ENCODE measurements around the gene PPEF2. TPM values are rescaled to one million over a fixed set of nuclear protein-coding genes. Genes with fewer than 3 reads are reported as not detected.
"Not testable (repeated sequence)": the region's sequence is repeated elsewhere in the genome, so short reads cannot be mapped to it uniquely, and the experiment has no call there.

Gene PPEF2
- not detected in 2 replicates for total RNA-seq

- DNase-seq (ENCODE audit: low read depth): no peak
Observed at GRCh38 chr4:75902352-75902751, at the start of gene PPEF2. PPEF2 (minus strand) TSS chr4:75902452; CDS start chr4:75896325, 6,127 bp downstream.

GRCh38 chr4:75950213-75950815 is 48.1 kb upstream of the PPEF2 start:
- no peak for DNase-seq (ENCODE audit: low read depth)

GRCh38 chr4:75948822-75949444 is 46.7 kb upstream of the PPEF2 start:
- no peak for DNase-seq (ENCODE audit: low read depth)

GRCh38 chr4:75940692-75941253 is 38.5 kb upstream of the PPEF2 start, which contains the start of gene NAAA:
NAAA (minus strand) TSS chr4:75941013; CDS start chr4:75940949, 64 bp downstream.
- DNase-seq (ENCODE audit: low read depth): peak; percentile 9

GRCh38 chr4:75939890-75940691 is 37.8 kb upstream of the PPEF2 start:
- DNase-seq (ENCODE audit: low read depth): peak; percentile 13

GRCh38 chr4:75935628-75936027 is 33.4 kb upstream of the PPEF2 start:
- DNase-seq (ENCODE audit: low read depth): no peak

- no peak for DNase-seq (ENCODE audit: low read depth)
Observed at GRCh38 chr4:75930152-75930551, 27.9 kb upstream of the PPEF2 start.

GRCh38 chr4:75924916-75925315 is 22.7 kb upstream of the PPEF2 start:
- not testable (repeated sequence) for DNase-seq (ENCODE audit: low read depth)

- DNase-seq (ENCODE audit: low read depth): no peak
Observed at GRCh38 chr4:75924309-75924827, 22.1 kb upstream of the PPEF2 start.

- DNase-seq (ENCODE audit: low read depth): no peak
Observed at GRCh38 chr4:75922588-75922987, 20.3 kb upstream of the PPEF2 start.

- DNase-seq (ENCODE audit: low read depth): no peak
Observed at GRCh38 chr4:75921910-75922309, 19.7 kb upstream of the PPEF2 start.

GRCh38 chr4:75920327-75920726 is 18.1 kb upstream of the PPEF2 start:
- no peak for DNase-seq (ENCODE audit: low read depth)

- DNase-seq (ENCODE audit: low read depth): no peak
Observed at GRCh38 chr4:75919920-75920319, 17.7 kb upstream of the PPEF2 start.

GRCh38 chr4:75916091-75916661 is 13.9 kb upstream of the PPEF2 start:
- DNase-seq (ENCODE audit: low read depth): peak; percentile 97

- no peak for DNase-seq (ENCODE audit: low read depth)
Observed at GRCh38 chr4:75912968-75913367, 10.7 kb upstream of the PPEF2 start.

- DNase-seq (ENCODE audit: low read depth): not testable (repeated sequence)
Observed at GRCh38 chr4:75910831-75911230, 8.6 kb upstream of the PPEF2 start.

- no peak for DNase-seq (ENCODE audit: low read depth)
Observed at GRCh38 chr4:75909405-75909804, 7.2 kb upstream of the PPEF2 start.

GRCh38 chr4:75908555-75908954 is 6.3 kb upstream of the PPEF2 start:
- DNase-seq (ENCODE audit: low read depth): peak; percentile 36

- DNase-seq (ENCODE audit: low read depth): peak; percentile 19
Observed at GRCh38 chr4:75907966-75908365, 5.7 kb upstream of the PPEF2 start.

GRCh38 chr4:75904076-75904475 is 1.8 kb upstream of the PPEF2 start:
- DNase-seq (ENCODE audit: low read depth): no peak

- no peak for DNase-seq (ENCODE audit: low read depth)
Observed at GRCh38 chr4:75898536-75898935, 3.7 kb downstream of the PPEF2 start.
